ENCODE measurements around the gene AUP1.

The AUP1 gene

GRCh38 chr2:74529357-74530238 is at the start of gene AUP1, which contains the start of gene HTRA2:
TSS of gene AUP1 (minus strand) at chr2:74529706. CDS start at chr2:74529629, 77 bp downstream.
TSS of gene HTRA2 (plus strand) at chr2:74529933. CDS start at chr2:74530007, 74 bp downstream.
- no peak for TF ChIP-seq CTCF (IDR thresholded peaks at IDR 0.05; ENCODE audit: low read depth, low read length)
- H3K4me3 ChIP-seq (replicated peaks in 1 of 2; ENCODE audit: low read depth in 2 of 2, low read length in 2 of 2): peak within 1 kb of the TSS; percentile 98 to 99
- DNase-seq (ENCODE audit: low read depth in 2 of 2): peak; percentile 99

- no peak for DNase-seq (ENCODE audit: low read depth in 2 of 2)
- no peak for TF ChIP-seq CTCF (IDR thresholded peaks at IDR 0.05; ENCODE audit: low read depth, low read length)
Observed at GRCh38 chr2:74578408-74578807, 48.9 kb upstream of the AUP1 start.

GRCh38 chr2:74577448-74577847 is 47.9 kb upstream of the AUP1 start:
- TF ChIP-seq CTCF (IDR thresholded peaks at IDR 0.05; ENCODE audit: low read depth, low read length): no peak
- peak; percentile 65 to 92 for DNase-seq (ENCODE audit: low read depth in 2 of 2)
- H3K4me3 ChIP-seq (replicated peaks in 1 of 2; ENCODE audit: low read depth in 2 of 2, low read length in 2 of 2): no peak overlapping the region

More at GRCh38 chr2:74578408-74578807, 48.9 kb upstream of the AUP1 start:
- no peak overlapping the region for H3K4me3 ChIP-seq (replicated peaks in 1 of 2; ENCODE audit: low read depth in 2 of 2, low read length in 2 of 2)

GRCh38 chr2:74576863-74577229 is 47.3 kb upstream of the AUP1 start:
- peak; percentile 87 to 93 for DNase-seq (ENCODE audit: low read depth in 2 of 2)
- H3K4me3 ChIP-seq (replicated peaks in 1 of 2; ENCODE audit: low read depth in 2 of 2, low read length in 2 of 2): no peak overlapping the region
- no peak for TF ChIP-seq CTCF (IDR thresholded peaks at IDR 0.05; ENCODE audit: low read depth, low read length)

GRCh38 chr2:74576211-74576862 is 46.8 kb upstream of the AUP1 start:
- peak in 1 of 2 donors; percentile 62 for DNase-seq (ENCODE audit: low read depth in 2 of 2)
- H3K4me3 ChIP-seq (replicated peaks in 1 of 2; ENCODE audit: low read depth in 2 of 2, low read length in 2 of 2): no peak overlapping the region
- TF ChIP-seq CTCF (IDR thresholded peaks at IDR 0.05; ENCODE audit: low read depth, low read length): no peak

DNA sequence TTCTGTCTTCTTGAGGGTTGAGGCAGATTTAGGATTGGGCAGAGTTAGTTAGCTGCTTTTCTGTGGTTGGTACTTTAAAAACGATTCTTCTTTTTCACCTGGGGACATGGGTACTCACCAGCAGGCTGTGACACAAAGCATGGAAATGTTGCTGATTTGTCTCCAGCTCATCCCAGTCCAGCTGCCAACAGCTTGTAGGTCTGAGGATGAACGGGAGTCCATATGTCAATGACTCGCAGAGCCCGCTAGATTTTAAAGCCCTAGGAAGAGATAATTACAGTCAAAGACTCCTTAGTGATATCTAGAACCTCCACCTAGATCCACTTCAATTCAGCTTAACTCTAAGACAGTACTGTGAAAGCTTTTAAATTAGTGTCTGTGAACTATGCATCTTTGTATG is 45.8 kb upstream of the AUP1 start:
- H3K4me3 ChIP-seq (replicated peaks in 1 of 2; ENCODE audit: low read depth in 2 of 2, low read length in 2 of 2): no peak overlapping the region
- DNase-seq (ENCODE audit: low read depth in 2 of 2): no peak
- TF ChIP-seq CTCF (IDR thresholded peaks at IDR 0.05; ENCODE audit: low read depth, low read length): no peak
